Measurements from ENCODE around the gene LYG1.

The LYG1 gene

GRCh38 chr2:99275882-99276281 lies 25.1 kb downstream of the LYG1 start:
- DNase-seq (ENCODE audit: low read depth), result no peak

GRCh38 chr2:99261242-99261641 lies 39.8 kb downstream of the LYG1 start:
- no peak for DNase-seq (ENCODE audit: low read depth)

GRCh38 chr2:99260184-99260583 lies 40.8 kb downstream of the LYG1 start:
- no peak for DNase-seq (ENCODE audit: low read depth)

GRCh38 chr2:99259465-99259864 lies 41.5 kb downstream of the LYG1 start:
- DNase-seq (ENCODE audit: low read depth), result no peak

GRCh38 chr2:99256677-99257076 lies 44.3 kb downstream of the LYG1 start:
- peak; percentile 70 for DNase-seq (ENCODE audit: low read depth)

- DNase-seq (ENCODE audit: low read depth), result no peak
These were observed 45.3 kb downstream of the LYG1 start, which contains the start of gene LYG2 for GRCh38 chr2:99255491-99256318. Gene LYG2 (minus strand): TSS chr2:99255666. CDS start chr2:99254260, 1,406 bp downstream.

- no peak for DNase-seq (ENCODE audit: low read depth)
These were observed 51.0 kb downstream of the LYG1 start for GRCh38 chr2:99249951-99250350.

- DNase-seq (ENCODE audit: low read depth), result no peak
These were observed 58.8 kb downstream of the LYG1 start for GRCh38 chr2:99242151-99242550.

- no peak for DNase-seq (ENCODE audit: low read depth)
These were observed 60.6 kb downstream of the LYG1 start for GRCh38 chr2:99240431-99240830.

- DNase-seq (ENCODE audit: low read depth), result no peak
These were observed 62.4 kb downstream of the LYG1 start for GRCh38 chr2:99238599-99238998.
